ENCODE measurements around the gene MUC4.
"Not testable (repeated sequence)": the region's sequence is repeated elsewhere in the genome, so short reads cannot be mapped to it uniquely, and the experiment has no call there.

Gene MUC4

DNA sequence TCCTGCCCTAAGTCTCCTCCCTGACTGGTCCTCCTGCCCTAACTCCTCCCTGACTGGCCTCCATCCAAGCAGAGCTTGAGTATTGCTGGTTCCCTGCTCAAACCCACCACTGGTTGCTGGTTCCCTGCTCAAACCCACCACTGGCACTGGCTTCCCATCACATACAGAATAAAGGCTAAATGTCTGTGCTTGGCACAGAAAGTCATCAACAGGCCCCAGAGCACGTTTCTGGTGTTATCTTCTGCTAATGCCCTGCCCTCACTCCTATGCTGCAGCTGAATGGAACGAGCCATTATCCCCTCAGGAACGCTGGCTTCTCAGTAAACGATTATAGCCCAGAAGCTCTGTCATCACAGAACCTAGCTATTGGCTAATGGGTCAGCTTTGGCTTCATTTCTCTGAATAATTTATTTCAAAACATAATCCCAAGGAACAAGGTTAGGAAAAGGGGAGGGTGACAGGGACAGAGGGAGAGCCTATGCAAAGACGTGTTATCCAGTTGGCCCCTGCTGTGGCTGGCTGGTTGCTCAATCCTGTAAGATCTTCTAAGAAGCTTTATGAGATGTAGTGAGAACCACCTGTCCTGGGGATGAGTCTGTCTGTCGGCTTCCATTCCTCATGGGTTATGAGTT lies 97.2 kb downstream of the MUC4 start:
- H3K4me3 ChIP-seq (ENCODE audit: low read length, poor library complexity, severe bottlenecking), result no peak overlapping the region
- no peak overlapping the region for H3K4me2 ChIP-seq (ENCODE audit: low read depth, low read length, poor library complexity, severe bottlenecking)
- H3K79me2 ChIP-seq (ENCODE audit: insufficient read depth, low read length), result no peaks in the 10 kb centered on the region
- peaks cover 6% of the 10 kb centered on the region; the same call in 1 of the 2 replicates for H3K36me3 ChIP-seq (ENCODE audit: insufficient read depth, low read length)
- H3K4me1 ChIP-seq (ENCODE audit: insufficient read depth, low read length, poor library complexity, severe bottlenecking), result no peaks in the 10 kb centered on the region
- no peak overlapping the region for H3K9ac ChIP-seq (ENCODE audit: low read depth, low read length, poor library complexity, severe bottlenecking)
- H3K9me2 ChIP-seq (replicated peaks; ENCODE audit: low read depth, low read length), result no peaks in the 10 kb centered on the region
- H2AFZ ChIP-seq (ENCODE audit: low read length), result no peak overlapping the region
- no peaks in the 10 kb centered on the region for H3K9me3 ChIP-seq (ENCODE audit: insufficient read depth, low read depth, low read length)
- H3F3A ChIP-seq (ENCODE audit: low read depth), result no peaks in the 10 kb centered on the region
- H3K27me3 ChIP-seq (ENCODE audit: insufficient read depth, low read length, poor library complexity, severe bottlenecking), result no peaks in the 10 kb centered on the region
- TF ChIP-seq, protein P1, sequence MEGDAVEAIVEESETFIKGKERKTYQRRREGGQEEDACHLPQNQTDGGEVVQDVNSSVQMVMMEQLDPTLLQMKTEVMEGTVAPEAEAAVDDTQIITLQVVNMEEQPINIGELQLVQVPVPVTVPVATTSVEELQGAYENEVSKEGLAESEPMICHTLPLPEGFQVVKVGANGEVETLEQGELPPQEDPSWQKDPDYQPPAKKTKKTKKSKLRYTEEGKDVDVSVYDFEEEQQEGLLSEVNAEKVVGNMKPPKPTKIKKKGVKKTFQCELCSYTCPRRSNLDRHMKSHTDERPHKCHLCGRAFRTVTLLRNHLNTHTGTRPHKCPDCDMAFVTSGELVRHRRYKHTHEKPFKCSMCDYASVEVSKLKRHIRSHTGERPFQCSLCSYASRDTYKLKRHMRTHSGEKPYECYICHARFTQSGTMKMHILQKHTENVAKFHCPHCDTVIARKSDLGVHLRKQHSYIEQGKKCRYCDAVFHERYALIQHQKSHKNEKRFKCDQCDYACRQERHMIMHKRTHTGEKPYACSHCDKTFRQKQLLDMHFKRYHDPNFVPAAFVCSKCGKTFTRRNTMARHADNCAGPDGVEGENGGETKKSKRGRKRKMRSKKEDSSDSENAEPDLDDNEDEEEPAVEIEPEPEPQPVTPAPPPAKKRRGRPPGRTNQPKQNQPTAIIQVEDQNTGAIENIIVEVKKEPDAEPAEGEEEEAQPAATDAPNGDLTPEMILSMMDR (conservative IDR thresholded peaks at IDR 0.05; ENCODE audit: low read length), result no peak
- no peak for TF ChIP-seq EZH2phosphoT487 (IDR thresholded peaks at IDR 0.05; ENCODE audit: borderline replicate concordance)
- no peaks in the 10 kb centered on the region for H4K20me1 ChIP-seq (ENCODE audit: insufficient read depth, low read length, poor library complexity, severe bottlenecking)

DNA sequence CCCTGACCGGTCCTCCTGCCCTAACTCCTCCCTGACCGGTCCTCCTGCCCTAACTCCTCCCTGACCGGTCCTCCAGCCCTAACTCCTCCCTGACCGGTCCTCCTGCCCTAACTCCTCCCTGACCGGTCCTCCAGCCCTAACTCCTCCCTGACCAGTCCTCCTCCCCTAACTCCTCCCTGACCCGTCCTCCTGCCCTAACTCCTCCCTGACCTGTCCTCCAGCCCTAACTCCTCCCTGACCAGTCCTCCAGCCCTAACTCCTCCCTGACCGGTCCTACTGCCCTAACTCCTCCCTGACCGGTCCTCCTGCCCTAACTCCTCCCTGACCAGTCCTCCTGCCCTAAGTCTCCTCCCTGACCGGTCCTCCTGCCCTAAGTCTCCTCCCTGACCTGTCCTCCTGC lies 98.6 kb downstream of the MUC4 start:
- not testable (repeated sequence) for H3K79me2 ChIP-seq (ENCODE audit: insufficient read depth, low read length); H3K27me3 ChIP-seq (ENCODE audit: insufficient read depth, low read length, poor library complexity, severe bottlenecking); H3K9me3 ChIP-seq (ENCODE audit: insufficient read depth, low read depth, low read length); H3K9me2 ChIP-seq (replicated peaks; ENCODE audit: low read depth, low read length); H4K20me1 ChIP-seq (ENCODE audit: insufficient read depth, low read length, poor library complexity, severe bottlenecking); H2AFZ ChIP-seq (ENCODE audit: low read length); H3K36me3 ChIP-seq (ENCODE audit: insufficient read depth, low read length); H3K4me3 ChIP-seq (ENCODE audit: low read length, poor library complexity, severe bottlenecking); H3K4me1 ChIP-seq (ENCODE audit: insufficient read depth, low read length, poor library complexity, severe bottlenecking); H3F3A ChIP-seq (ENCODE audit: low read depth); H3K9ac ChIP-seq (ENCODE audit: low read depth, low read length, poor library complexity, severe bottlenecking); H3K4me2 ChIP-seq (ENCODE audit: low read depth, low read length, poor library complexity, severe bottlenecking)

DNA sequence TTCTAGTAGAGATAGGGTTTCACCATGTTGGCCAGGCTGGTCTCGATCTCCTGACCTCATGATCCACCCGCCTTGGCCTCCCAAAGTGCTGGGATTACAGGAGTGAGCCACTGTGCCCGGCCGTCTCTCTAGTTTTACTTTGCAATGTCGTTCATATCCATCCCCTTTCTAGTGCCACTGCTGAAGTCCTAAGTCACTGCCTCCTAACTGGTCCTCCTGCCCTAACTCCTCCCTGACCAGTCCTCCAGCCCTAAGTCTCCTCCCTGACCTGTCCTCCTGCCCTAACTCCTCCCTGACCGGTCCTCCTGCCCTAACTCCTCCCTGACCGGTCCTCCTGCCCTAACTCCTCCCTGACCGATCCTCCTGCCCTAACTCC lies 99.2 kb downstream of the MUC4 start:
- not testable (repeated sequence) for H3K36me3 ChIP-seq (ENCODE audit: insufficient read depth, low read length); H3K27me3 ChIP-seq (ENCODE audit: insufficient read depth, low read length, poor library complexity, severe bottlenecking); H3K9me3 ChIP-seq (ENCODE audit: insufficient read depth, low read depth, low read length); H3K79me2 ChIP-seq (ENCODE audit: insufficient read depth, low read length); H3F3A ChIP-seq (ENCODE audit: low read depth); H2AFZ ChIP-seq (ENCODE audit: low read length); H4K20me1 ChIP-seq (ENCODE audit: insufficient read depth, low read length, poor library complexity, severe bottlenecking); H3K4me2 ChIP-seq (ENCODE audit: low read depth, low read length, poor library complexity, severe bottlenecking); H3K4me1 ChIP-seq (ENCODE audit: insufficient read depth, low read length, poor library complexity, severe bottlenecking); H3K9me2 ChIP-seq (replicated peaks; ENCODE audit: low read depth, low read length); H3K4me3 ChIP-seq (ENCODE audit: low read length, poor library complexity, severe bottlenecking); H3K9ac ChIP-seq (ENCODE audit: low read depth, low read length, poor library complexity, severe bottlenecking)

DNA sequence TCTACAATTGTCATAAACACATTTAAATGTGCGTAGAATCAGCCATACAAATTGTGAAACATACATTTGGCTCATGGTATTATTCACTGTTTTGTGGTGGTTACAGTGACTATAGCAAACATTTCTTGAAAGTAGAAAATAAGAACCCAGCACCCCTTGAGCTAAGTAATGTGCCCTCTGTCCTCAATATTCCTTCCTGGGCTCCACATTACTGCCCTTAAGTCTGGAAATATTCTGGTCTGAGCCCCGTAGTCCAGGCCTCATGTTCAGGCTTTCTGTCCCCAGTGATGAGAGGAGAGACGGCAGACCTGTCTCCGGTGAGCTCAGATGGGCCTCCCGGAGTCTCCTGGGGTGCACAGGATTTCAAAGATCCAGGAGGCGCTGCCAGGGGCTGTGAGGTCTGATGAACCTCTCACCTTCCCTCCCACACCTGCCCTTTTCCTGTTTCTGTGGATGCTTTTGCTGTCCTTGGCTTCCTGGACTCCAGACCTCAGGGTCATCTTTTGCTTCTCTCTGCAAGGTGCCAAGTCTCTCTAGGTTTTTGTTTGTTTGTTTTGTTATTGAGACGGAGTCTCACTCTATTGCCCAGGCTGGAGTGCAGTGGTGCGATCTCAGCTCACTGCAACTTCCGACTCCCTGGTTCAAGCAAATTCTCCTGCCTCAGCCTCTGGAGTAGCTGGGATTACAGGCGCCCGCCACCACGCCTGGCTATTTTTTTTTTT lies 99.8 kb downstream of the MUC4 start:
- Histone ChIP-seq H3K9ac (ENCODE audit: low read depth, low read length, poor library complexity, severe bottlenecking) (no peak overlapping the region), H3K9me3 (ENCODE audit: insufficient read depth, low read depth, low read length) (no peaks in the 10 kb centered on the region), H3K4me2 (ENCODE audit: low read depth, low read length, poor library complexity, severe bottlenecking) (no peak overlapping the region), H3K4me1 (ENCODE audit: insufficient read depth, low read length, poor library complexity, severe bottlenecking) (no peaks in the 10 kb centered on the region), H3K79me2 (ENCODE audit: insufficient read depth, low read length) (no peaks in the 10 kb centered on the region), H3K27me3 (ENCODE audit: insufficient read depth, low read length, poor library complexity, severe bottlenecking) (no peaks in the 10 kb centered on the region), H2AFZ (ENCODE audit: low read length) (no peak overlapping the region), H4K20me1 (ENCODE audit: insufficient read depth, low read length, poor library complexity, severe bottlenecking) (no peaks in the 10 kb centered on the region), H3K4me3 (ENCODE audit: low read length, poor library complexity, severe bottlenecking) (no peak overlapping the region), H3K9me2 (replicated peaks; ENCODE audit: low read depth, low read length) (no peaks in the 10 kb centered on the region), H3K36me3 (ENCODE audit: insufficient read depth, low read length) (peaks cover 6% of the 10 kb centered on the region; the same call in 1 of the 2 replicates), H3F3A (ENCODE audit: low read depth) (no peaks in the 10 kb centered on the region)
- no peak for TF ChIP-seq EZH2phosphoT487 (IDR thresholded peaks at IDR 0.05; ENCODE audit: borderline replicate concordance)
- TF ChIP-seq, protein P1 (conservative IDR thresholded peaks at IDR 0.05; ENCODE audit: low read length), result no peak

DNA sequence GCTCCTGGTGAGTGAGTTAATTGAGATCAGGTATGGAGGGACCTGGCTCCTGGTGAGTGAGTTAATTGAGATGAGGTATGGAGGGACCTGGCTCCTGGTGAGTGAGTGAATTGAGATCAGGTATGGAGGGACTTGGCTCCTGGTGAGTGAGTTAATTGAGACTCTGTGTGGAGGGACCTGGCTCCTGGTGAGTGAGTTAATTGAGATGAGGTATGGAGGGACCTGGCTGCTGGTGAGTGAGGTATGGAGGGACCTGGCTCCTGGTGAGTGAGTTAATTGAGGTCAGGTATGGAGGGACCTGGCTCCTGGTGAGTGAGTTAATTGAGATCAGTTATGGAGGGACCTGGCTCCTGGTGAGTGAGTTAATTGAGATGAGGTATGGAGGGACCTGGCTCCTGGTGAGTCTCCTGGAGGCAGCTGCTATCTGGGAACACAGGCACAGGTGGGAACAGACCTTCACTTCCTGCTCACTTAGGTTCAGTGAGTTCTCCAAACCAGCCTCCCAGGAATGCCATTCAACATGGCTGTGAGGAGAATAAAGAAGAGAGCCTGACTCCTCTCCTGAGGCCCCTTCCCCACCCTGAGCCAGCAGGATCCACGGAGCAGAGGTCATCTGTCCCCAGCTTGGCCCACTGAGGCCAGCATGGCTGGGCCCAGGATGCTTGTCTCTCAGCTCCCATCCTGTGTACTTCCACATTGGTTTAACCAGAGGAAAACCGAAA lies 100.5 kb downstream of the MUC4 start:
- H3K4me3 ChIP-seq (ENCODE audit: low read length, poor library complexity, severe bottlenecking); H3K9ac ChIP-seq (ENCODE audit: low read depth, low read length, poor library complexity, severe bottlenecking); H3K9me3 ChIP-seq (ENCODE audit: insufficient read depth, low read depth, low read length); H3K36me3 ChIP-seq (ENCODE audit: insufficient read depth, low read length); H3K4me2 ChIP-seq (ENCODE audit: low read depth, low read length, poor library complexity, severe bottlenecking); H2AFZ ChIP-seq (ENCODE audit: low read length); H3K9me2 ChIP-seq (replicated peaks; ENCODE audit: low read depth, low read length); H4K20me1 ChIP-seq (ENCODE audit: insufficient read depth, low read length, poor library complexity, severe bottlenecking); H3K27me3 ChIP-seq (ENCODE audit: insufficient read depth, low read length, poor library complexity, severe bottlenecking); H3K79me2 ChIP-seq (ENCODE audit: insufficient read depth, low read length); H3K4me1 ChIP-seq (ENCODE audit: insufficient read depth, low read length, poor library complexity, severe bottlenecking); H3F3A ChIP-seq (ENCODE audit: low read depth): not testable (repeated sequence)
